Anterior cingulate cortex (tissue), 58 donors: Measurements from ENCODE around the gene KRT76.

ENCODE experiments used
- DNase-seq, 58 donors: peaks; one replicate each; lab custom pipeline; 2025; lab: John Stamatoyannopoulos, UW

The KRT76 gene

GRCh38 chr12:52742196-52742580, 35.0 kb downstream of the KRT76 start:
- DNase-seq: no peak

GRCh38 chr12:52741375-52742195, 35.6 kb downstream of the KRT76 start:
- peak in 1 of 58 donors; percentile 2 for DNase-seq

- DNase-seq: no peak
These were observed 36.6 kb downstream of the KRT76 start for GRCh38 chr12:52740584-52740983.

DNA sequence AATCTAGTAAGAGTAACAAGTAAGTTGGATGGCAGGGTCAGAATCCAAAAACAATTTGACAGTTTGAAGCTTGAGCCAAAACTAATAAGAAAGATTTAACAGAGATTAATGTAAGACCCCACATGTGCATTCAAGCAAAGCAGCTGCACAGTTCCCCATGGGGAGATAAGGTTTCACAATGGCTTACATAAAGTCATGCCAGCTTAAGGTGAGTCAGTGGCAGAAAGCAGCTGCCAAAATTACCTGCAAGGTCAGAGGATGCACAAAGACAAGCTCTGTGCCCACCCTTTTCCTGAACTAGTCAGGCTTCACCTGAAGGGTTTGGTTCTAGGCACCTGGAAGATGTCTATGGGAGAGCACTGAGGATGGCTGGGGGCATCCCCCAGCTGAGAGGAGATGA, 37.2 kb downstream of the KRT76 start:
- no peak for DNase-seq

DNA sequence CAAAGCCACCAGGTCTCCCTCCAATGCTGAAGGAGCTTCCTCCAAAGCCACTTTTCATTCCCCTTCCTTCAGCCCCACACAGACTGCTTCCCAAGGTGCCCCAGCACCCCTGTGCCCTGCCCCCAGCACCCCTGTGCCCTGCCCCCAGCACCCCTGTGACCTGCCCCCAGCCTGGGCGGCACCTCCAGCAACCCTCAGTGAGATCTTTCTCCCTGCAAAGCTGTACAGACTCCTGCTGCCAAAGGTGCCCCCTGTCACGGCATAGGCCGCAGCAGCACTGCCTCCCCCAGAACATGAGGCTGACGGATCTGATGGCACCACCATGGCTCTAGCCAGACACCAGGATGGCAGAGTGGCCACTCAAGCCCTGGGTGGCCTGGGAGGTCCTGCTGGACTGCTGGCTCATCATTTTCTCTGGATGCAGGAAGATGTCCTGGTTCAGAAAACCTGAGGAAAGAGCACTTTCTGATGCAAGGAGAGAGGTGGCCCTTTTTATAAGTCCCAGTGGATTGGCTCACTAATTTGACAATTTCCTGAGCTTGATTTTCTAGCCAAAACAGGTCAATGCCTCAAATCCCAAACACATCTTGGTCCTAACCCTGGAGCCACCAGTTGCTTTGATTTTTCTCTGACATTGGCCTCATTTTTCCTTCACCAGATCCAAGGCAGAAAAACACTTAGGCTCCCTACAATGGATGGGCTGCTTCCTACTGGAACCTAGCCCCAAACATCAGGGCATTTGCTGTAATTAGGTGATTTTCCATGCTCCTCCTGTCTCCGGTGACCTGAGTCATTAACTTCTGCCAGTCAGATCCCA, 41.1 kb downstream of the KRT76 start:
- DNase-seq: no peak

DNA sequence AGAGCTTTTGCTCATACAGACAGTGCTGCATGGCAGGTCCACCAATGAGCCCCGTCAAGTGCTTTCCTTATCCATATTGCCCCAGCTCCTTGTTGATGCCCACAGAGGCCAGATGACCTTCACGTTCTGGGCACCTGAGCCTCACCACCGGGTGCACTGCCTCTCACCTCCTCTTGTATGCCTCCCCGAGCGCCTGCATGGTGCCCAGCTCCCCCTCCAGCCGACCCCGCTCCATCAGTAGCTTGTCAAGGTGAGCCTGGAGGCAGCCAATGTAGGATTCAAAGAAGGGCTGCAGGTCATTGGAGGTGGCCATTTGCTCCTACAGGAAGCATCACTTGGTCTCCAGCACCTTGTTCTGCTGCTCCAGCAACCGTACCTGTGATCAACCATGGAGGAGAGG, 42.0 kb downstream of the KRT76 start:
- DNase-seq: no peak

- DNase-seq: no peak
These were observed 46.4 kb downstream of the KRT76 start for GRCh38 chr12:52730793-52731192.

GRCh38 chr12:52730383-52730782, 46.8 kb downstream of the KRT76 start:
- no peak for DNase-seq

- DNase-seq: no peak
These were observed 48.0 kb downstream of the KRT76 start for GRCh38 chr12:52729147-52729546.

DNA sequence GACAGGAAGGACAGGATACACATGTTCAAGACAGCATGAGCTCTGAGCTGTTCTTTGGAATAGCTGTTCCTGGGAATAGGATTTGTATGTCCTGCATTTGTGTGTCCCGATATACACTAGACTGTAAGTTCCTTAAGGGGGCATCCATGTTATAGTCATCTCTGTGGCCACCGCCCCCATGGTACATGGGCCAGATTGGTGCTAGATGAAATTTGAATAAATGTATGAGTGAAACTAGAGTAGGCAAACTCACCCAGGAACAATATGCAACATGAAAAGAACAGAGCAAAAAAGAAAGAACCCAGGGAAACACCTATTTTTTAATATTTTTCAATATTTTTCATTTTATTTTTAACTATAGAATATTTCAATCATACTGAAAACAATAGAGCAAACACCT, 48.8 kb downstream of the KRT76 start:
- DNase-seq: no peak

DNA sequence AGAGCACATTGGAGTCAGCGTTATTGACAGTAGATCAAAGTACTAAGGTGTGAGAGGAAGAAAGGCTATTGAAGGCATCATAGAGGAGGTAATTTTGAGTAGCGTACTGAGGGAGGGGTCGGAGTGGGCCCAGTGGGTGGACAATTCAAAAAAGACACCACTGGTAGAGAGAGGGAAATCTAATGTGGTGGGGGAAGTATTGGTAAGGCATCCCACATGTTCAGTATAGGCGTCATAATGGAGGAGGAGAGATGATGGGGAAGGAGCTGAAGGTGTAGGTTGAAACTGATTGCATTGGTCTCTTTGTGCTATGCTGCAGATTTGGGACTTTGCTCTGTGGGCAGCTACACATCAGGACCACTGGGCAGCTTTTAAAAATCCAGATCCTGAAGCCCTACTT, 50.1 kb downstream of the KRT76 start:
- DNase-seq: no peak

DNA sequence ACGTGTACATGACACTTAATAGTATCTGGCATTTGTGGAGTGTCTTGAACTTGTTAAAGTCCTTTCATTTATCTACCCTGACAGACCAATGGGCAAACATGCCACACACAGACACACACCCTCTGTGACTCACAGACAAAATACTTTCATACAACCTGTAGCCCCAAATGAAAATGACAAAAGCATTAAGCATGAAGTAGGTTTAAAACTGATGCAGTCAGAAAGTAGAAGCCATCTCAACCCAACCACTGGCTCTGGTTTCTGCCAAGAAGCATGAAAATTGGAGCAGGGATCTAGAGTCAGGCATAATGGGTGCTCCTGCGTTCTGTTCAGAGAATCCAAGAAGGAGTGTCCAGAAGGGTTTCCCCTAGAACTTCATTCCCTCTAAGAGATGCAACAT, 50.7 kb downstream of the KRT76 start:
- DNase-seq: no peak

- DNase-seq: no peak
These were observed 52.8 kb downstream of the KRT76 start for GRCh38 chr12:52724384-52724783.

DNA sequence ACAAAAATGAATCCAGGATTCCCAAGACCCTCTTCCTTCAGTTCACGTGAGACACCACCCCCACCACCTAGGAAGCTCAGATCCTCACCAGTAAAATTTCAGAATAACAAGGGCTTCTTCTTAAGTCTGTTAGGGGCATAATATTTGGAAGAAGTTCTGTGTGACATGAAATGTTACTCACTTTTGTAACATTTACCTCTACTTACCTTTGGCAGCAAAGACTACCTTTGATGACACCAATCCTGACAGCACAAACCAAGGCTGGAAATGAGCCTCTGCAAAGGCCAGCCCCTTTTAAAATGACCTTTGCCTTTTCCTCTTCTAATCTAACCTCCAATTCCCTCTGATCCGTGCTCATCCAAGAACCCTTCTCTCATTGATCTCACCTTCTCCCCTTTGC, 54.5 kb downstream of the KRT76 start:
- no peak for DNase-seq

DNA sequence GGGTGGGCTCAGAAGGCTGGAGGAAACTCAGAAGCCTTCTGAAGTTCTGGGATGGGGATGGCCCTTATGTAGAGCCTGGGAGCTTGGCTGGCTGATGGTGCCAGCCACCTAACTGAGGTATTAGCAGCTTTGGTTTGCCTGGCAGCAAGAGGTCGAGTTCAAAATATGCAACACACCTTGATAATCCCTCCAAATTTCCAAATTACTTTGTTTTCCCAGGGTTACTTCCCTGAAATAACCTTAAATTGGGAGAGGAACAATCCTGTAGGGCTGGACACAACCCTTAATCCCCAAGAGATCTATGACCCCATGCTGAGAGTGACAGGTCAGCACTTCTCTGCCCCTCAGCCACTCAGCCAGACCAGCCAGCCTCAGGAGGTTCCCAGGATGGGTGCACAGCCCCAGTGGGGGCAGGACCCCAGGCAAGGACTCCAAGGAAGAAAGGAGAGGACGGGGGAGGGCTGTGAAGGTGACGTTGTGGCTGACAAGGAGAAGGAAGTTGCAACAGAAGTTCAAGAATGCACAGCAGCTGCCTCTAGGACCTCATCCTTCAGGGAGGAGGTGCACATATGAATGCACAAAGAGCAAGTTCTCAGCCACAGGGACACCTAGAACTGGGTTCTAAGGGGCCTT, 55.2 kb downstream of the KRT76 start:
- DNase-seq: no peak

GRCh38 chr12:52720365-52720886, 56.7 kb downstream of the KRT76 start:
- DNase-seq: no peak
